ENCODE measurements around the gene CTNNBL1. TPM values are rescaled to one million over a fixed set of nuclear protein-coding genes. Genes with fewer than 3 reads are reported as not detected.

Gene CTNNBL1
- total RNA-seq, 1 experiment from 2014 or later, result 49.9 TPM

DNA sequence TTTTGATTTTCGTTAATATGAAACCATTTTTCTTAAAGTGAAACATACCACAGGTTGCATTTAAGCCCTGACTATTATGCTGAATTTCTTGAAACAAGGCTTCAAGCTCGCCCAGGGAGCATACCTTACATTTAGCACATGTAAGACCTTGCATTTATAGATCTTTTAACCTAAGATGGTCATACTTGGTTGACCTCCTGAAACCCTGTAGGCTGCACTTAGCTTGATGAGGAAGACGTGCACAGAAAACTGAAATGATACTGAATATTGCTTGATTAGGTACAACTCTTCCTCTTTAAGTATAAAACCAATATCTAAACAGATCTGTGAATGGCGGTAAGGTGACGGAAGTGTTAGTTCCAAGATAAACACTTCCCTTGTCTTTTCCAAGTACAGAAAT is 82.2 kb downstream of the CTNNBL1 start:
- Histone ChIP-seq H4K20me1 (ENCODE audit: low read length) (no peaks in the 10 kb centered on the region), H3K79me2 (ENCODE audit: low read length) (no peaks in the 10 kb centered on the region), H2AFZ (ENCODE audit: low read length) (no peak overlapping the region), H3K4me1 (ENCODE audit: insufficient read depth, low read length) (no peaks in the 10 kb centered on the region), H3K9me3 (ENCODE audit: low read length) (no peaks in the 10 kb centered on the region), H3K4me3 (ENCODE audit: low read length) (no peak overlapping the region), H3K27ac (ENCODE audit: low read length) (no peak overlapping the region), H3K36me3 (ENCODE audit: low read depth, low read length) (peaks cover 22% of the 10 kb centered on the region), H3K27me3 (ENCODE audit: low read length) (no peaks in the 10 kb centered on the region), H3K4me2 (ENCODE audit: low read length) (no peak overlapping the region), H3F3A (ENCODE audit: low read length, unreplicated experiment) (no peaks in the 10 kb centered on the region), H3K9me2 (replicated peaks; ENCODE audit: low read length) (no peaks in the 10 kb centered on the region), H3K9ac (ENCODE audit: low read length) (no peak overlapping the region)
- ATAC-seq, result no peak
- intact Hi-C loops (cut with micrococcal nuclease), result no loop called here
- POLR2A ChIA-PET (ENCODE audit: unreplicated experiment), result no interaction called here
- TF ChIP-seq EZH2phosphoT487 (IDR thresholded peaks at IDR 0.05; ENCODE audit: borderline replicate concordance, low read length), result no peak
- TF ChIP-seq EZH2 (IDR thresholded peaks at IDR 0.05; ENCODE audit: low read length, unreplicated experiment), result no peak
- TF ChIP-seq, protein P1, sequence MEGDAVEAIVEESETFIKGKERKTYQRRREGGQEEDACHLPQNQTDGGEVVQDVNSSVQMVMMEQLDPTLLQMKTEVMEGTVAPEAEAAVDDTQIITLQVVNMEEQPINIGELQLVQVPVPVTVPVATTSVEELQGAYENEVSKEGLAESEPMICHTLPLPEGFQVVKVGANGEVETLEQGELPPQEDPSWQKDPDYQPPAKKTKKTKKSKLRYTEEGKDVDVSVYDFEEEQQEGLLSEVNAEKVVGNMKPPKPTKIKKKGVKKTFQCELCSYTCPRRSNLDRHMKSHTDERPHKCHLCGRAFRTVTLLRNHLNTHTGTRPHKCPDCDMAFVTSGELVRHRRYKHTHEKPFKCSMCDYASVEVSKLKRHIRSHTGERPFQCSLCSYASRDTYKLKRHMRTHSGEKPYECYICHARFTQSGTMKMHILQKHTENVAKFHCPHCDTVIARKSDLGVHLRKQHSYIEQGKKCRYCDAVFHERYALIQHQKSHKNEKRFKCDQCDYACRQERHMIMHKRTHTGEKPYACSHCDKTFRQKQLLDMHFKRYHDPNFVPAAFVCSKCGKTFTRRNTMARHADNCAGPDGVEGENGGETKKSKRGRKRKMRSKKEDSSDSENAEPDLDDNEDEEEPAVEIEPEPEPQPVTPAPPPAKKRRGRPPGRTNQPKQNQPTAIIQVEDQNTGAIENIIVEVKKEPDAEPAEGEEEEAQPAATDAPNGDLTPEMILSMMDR (conservative IDR thresholded peaks at IDR 0.05; ENCODE audit: low read depth, low read length), result no peak
- DNase-seq, result no peak
- no TSS peak for BruUV-seq (replicated peaks)
- CTCF ChIA-PET, result no interaction called here

DNA sequence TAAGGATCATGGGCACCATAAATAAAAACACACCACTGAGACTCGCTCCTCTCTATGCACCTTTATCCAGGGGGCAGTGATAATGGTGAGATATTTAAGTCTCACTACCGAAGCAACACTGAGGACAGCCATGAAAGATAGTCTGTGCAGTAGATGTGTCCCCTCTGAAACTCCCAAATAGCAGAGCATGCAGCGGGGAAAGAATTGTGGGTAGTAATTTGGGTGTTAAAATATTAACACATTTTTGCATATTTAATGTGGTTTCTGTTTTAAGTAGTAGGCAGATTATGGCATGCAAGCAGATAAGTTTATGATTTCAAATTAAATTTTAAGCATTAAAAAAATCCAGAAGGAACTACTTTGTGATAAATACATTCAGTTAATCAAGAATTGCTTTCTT is 82.7 kb downstream of the CTNNBL1 start:
- Histone ChIP-seq H3K36me3 (ENCODE audit: low read depth, low read length) (peaks cover 22% of the 10 kb centered on the region), H3K9ac (ENCODE audit: low read length) (no peak overlapping the region), H3F3A (ENCODE audit: low read length, unreplicated experiment) (no peaks in the 10 kb centered on the region), H3K4me2 (ENCODE audit: low read length) (no peak overlapping the region), H3K9me2 (replicated peaks; ENCODE audit: low read length) (no peaks in the 10 kb centered on the region), H4K20me1 (ENCODE audit: low read length) (no peaks in the 10 kb centered on the region), H3K27ac (ENCODE audit: low read length) (no peak overlapping the region), H3K9me3 (ENCODE audit: low read length) (no peaks in the 10 kb centered on the region), H2AFZ (ENCODE audit: low read length) (no peak overlapping the region), H3K79me2 (ENCODE audit: low read length) (no peaks in the 10 kb centered on the region), H3K4me3 (ENCODE audit: low read length) (no peak overlapping the region), H3K27me3 (ENCODE audit: low read length) (no peaks in the 10 kb centered on the region), H3K4me1 (ENCODE audit: insufficient read depth, low read length) (no peaks in the 10 kb centered on the region)
- TF ChIP-seq, protein P1 (conservative IDR thresholded peaks at IDR 0.05; ENCODE audit: low read depth, low read length), result no peak
- TF ChIP-seq EZH2phosphoT487 (IDR thresholded peaks at IDR 0.05; ENCODE audit: borderline replicate concordance, low read length) (no peak), EZH2 (IDR thresholded peaks at IDR 0.05; ENCODE audit: low read length, unreplicated experiment) (no peak)
- no TSS peak for BruUV-seq (replicated peaks)
- ChIA-PET CTCF (no interaction called here), POLR2A (ENCODE audit: unreplicated experiment) (no interaction called here)
- no peak for ATAC-seq
- intact Hi-C loops (cut with micrococcal nuclease), result no loop called here
- no peak for DNase-seq

DNA sequence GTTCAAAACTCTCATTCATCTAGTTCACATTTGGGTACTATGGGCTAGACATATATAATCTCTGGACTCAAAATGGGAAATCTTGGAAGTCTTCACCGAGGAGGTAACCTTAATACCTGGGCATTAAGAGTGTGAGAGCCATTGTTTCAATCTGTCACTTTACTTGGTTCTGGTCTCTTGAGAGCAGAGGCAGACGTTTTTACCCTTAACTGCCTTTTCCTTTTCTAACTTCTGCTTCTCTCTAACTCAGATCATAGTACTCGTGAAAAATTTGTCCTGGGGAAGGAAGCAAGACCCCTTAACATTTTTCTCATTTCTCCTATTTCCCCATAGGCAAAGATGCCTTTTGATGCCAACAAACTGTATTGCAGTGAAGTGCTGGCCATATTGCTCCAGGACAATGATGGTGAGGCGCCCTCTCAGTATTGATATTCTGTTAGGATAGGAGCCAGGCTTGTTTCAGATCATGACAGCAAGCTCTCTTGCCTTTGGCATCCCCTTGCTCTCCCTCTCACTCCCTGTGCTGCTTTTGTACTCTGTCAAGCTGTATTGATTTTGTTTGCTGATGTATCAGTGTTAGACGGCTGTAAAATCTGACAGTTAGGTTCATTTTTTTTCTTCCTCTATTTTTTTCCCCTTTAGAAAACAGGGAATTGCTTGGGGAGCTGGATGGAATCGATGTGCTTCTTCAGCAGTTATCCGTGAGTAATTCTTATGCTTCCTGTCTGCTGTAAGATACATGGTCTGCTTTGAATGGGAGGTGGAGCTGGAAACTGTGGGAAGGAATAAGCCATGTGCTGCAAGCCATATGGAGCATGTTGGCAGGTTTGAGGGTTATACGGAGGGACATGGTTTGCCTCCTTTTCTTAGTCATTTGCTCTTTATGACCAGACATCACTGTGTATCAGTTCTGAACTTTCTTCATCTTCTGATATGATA is 83.5 kb downstream of the CTNNBL1 start:
- H3K27ac ChIP-seq (ENCODE audit: low read length), result no peak overlapping the region
- TF ChIP-seq, protein P1 (conservative IDR thresholded peaks at IDR 0.05; ENCODE audit: low read depth, low read length), result no peak
- TF ChIP-seq EZH2 (IDR thresholded peaks at IDR 0.05; ENCODE audit: low read length, unreplicated experiment) (no peak), EZH2phosphoT487 (IDR thresholded peaks at IDR 0.05; ENCODE audit: borderline replicate concordance, low read length) (no peak)
- ChIA-PET POLR2A (ENCODE audit: unreplicated experiment) (interaction anchor here (0.6 kb wide), 1 partner anchor 233 kb away, joined by 4 read pairs; no protein-coding TSS in a partner anchor), CTCF (no interaction called here)
- H3K9me2 ChIP-seq (replicated peaks; ENCODE audit: low read length), result no peaks in the 10 kb centered on the region
- H2AFZ ChIP-seq (ENCODE audit: low read length), result no peak overlapping the region
- no peak overlapping the region for H3K9ac ChIP-seq (ENCODE audit: low read length)
- no peaks in the 10 kb centered on the region for H3F3A ChIP-seq (ENCODE audit: low read length, unreplicated experiment)
- H3K79me2 ChIP-seq (ENCODE audit: low read length), result no peaks in the 10 kb centered on the region
- no peaks in the 10 kb centered on the region for H3K27me3 ChIP-seq (ENCODE audit: low read length)
- no peak for DNase-seq
- H3K36me3 ChIP-seq (ENCODE audit: low read depth, low read length), result peaks cover 22% of the 10 kb centered on the region
- no peaks in the 10 kb centered on the region for H3K4me1 ChIP-seq (ENCODE audit: insufficient read depth, low read length)
- no peak overlapping the region for H3K4me3 ChIP-seq (ENCODE audit: low read length)
- no peaks in the 10 kb centered on the region for H3K9me3 ChIP-seq (ENCODE audit: low read length)
- no peaks in the 10 kb centered on the region for H4K20me1 ChIP-seq (ENCODE audit: low read length)
- no peak for ATAC-seq
- no peak overlapping the region for H3K4me2 ChIP-seq (ENCODE audit: low read length)
- intact Hi-C loops (cut with micrococcal nuclease), result no loop called here
- BruUV-seq (replicated peaks), result no TSS peak
